ENCODE measurements around the gene IL36G. TPM values are rescaled to one million over a fixed set of nuclear protein-coding genes. Genes with fewer than 3 reads are reported as not detected.
A peak's percentile ranks its signal among the peaks of the same experiment; 100 is the strongest.

The IL36G gene
- total RNA-seq, 1 donor from 2014 or later = not detected

DNA sequence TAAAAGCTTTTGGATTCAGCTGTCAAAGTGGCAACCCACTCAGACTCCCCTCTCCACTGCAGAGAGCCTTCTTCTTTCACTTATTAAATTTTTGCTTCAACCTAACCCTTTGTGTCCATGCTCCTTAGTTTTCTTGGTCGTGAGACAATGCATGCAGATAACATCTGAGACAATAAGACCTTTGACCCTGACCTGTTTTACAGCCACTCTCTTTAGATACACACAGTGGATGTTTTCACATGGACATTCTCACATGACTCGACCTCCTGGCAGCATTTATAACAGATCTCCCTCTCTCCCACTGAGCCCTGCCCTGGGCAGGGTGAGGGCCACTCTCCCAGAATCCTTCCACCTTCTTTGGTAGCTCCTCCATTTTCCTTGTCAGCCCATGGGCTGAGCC, 30.4 kb upstream of the IL36G start:
- ATAC-seq (no peak), DNase-seq (no peak)
- no peak for TF ChIP-seq CTCF (IDR thresholded peaks at IDR 0.05)
- Histone ChIP-seq H3K4me3 (no peak overlapping the region), H3K27ac (no peak overlapping the region), H3K9me3 (no peaks in the 10 kb centered on the region), H3K27me3 (ENCODE audit: low read depth) (no peaks in the 10 kb centered on the region), H3K4me1 (no peaks in the 10 kb centered on the region), H3K36me3 (no peaks in the 10 kb centered on the region)
- intact Hi-C loops (cut with DNase I) = no loop called here

DNA sequence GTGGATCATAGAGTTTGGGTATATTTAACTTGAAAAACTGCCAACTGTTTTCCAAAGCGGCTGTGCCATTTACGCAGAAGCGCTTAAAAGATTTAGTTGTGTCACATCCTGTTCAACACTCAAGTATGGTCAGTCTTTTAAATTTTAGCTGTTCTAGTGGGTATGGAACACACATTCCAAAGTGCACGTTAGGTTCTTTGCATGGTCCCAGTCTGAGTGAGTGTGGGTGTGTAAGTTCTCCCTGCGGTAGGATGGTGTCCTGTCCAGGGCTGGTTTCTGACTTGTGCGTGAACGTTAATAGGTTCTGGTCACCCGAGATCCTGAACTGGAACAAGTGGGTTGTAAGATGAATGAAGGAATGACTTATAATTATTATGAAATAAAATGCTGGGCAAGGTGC, 28.4 kb upstream of the IL36G start:
- no peaks in the 10 kb centered on the region for H3K9me3 ChIP-seq
- DNase-seq (no peak), ATAC-seq (peak; percentile 55 to 73)
- no peak for TF ChIP-seq CTCF (IDR thresholded peaks at IDR 0.05)
- H3K4me1 ChIP-seq = no peaks in the 10 kb centered on the region
- H3K36me3 ChIP-seq = no peaks in the 10 kb centered on the region
- H3K27ac ChIP-seq = no peak overlapping the region
- intact Hi-C loops (cut with DNase I) = no loop called here
- no peak overlapping the region for H3K4me3 ChIP-seq
- no peaks in the 10 kb centered on the region for H3K27me3 ChIP-seq (ENCODE audit: low read depth)

- intact Hi-C loops (cut with DNase I) = no loop called here
- no peaks in the 10 kb centered on the region for H3K9me3 ChIP-seq
- no peaks in the 10 kb centered on the region for H3K36me3 ChIP-seq
- no peak for DNase-seq
- H3K4me3 ChIP-seq = no peak overlapping the region
- no peaks in the 10 kb centered on the region for H3K4me1 ChIP-seq
- no peaks in the 10 kb centered on the region for H3K27me3 ChIP-seq (ENCODE audit: low read depth)
- TF ChIP-seq CTCF (IDR thresholded peaks at IDR 0.05) = no peak
- no peak for ATAC-seq
- no peak overlapping the region for H3K27ac ChIP-seq
Measured at GRCh38 chr2:112954364-112954763, 23.4 kb upstream of the IL36G start.

DNA sequence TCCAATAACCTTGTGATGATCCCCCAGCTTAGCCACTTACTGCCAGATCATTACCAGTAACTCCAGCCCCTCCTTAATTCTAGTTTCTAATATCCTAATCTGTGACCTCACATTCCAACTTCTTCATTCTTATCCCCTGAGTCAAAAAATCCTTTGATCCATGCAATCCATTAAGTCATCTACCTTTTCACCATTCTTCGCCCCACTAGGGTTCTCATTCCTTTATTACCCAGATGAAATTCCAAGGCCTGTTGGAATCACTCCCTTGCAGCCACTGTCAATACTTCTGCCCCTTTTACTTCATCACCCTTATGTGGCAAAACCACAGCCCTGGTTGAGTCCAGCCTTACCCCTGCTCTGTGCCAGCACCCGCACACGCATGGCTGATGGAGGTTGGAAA, 20.3 kb upstream of the IL36G start:
- TF ChIP-seq CTCF (IDR thresholded peaks at IDR 0.05) = no peak
- intact Hi-C loops (cut with DNase I) = no loop called here
- DNase-seq = no peak

DNA sequence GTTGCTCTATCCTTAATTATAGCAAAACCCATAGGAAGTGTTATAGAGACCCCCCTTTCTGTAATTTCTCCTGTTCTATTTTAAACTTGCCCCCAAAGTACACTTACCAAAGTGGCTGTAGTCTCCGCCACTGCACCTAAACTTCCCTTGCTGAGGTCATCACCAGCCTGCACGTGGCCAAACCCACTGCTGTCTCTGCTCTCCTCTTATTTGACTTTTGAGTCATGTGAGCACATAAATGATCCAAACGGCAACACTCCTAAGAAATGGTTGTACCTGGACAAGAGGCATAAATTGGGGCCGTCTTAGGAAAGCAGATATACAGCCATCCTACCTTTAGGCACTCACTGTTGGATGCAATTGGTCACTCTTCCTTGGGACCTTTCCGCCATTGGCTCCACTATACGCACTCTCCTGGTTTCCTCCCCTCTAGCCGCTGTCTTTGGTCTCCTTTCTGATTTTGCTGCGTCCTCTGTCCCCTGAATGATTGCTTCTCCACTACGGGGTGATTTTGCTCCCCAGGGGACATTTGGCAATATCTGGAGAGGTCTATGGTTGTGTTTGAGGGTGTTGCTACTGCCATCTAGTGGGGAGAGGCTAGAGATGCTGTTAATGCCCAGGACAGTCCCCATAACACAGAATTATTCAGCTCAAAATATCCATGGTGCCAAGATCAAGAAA, 19.2 kb upstream of the IL36G start:
- intact Hi-C loops (cut with DNase I) = no loop called here
- peak; percentile 88 to 90 for ATAC-seq
- peak; percentile 79 for TF ChIP-seq CTCF (IDR thresholded peaks at IDR 0.05)
- Histone ChIP-seq H3K27ac (no peak overlapping the region), H3K9me3 (no peaks in the 10 kb centered on the region), H3K27me3 (ENCODE audit: low read depth) (no peaks in the 10 kb centered on the region), H3K36me3 (no peaks in the 10 kb centered on the region), H3K4me1 (no peaks in the 10 kb centered on the region), H3K4me3 (no peak overlapping the region)
- no peak for DNase-seq

More for the DNA sequence above, 20.3 kb upstream of the IL36G start:
- Histone ChIP-seq H3K27ac (no peak overlapping the region), H3K36me3 (no peaks in the 10 kb centered on the region), H3K9me3 (no peaks in the 10 kb centered on the region), H3K27me3 (ENCODE audit: low read depth) (no peaks in the 10 kb centered on the region), H3K4me1 (no peaks in the 10 kb centered on the region), H3K4me3 (no peak overlapping the region)
- no peak for ATAC-seq
